ENCODE measurements around the gene LINC00632.
"Not testable (repeated sequence)": the region's sequence is repeated elsewhere in the genome, so short reads cannot be mapped to it uniquely, and the experiment has no call there.

The LINC00632 gene

GRCh38 chrX:140709421-140709846, at the start of gene LINC00632:
Gene LINC00632, plus strand, starts transcription at chrX:140709759.
- TF ChIP-seq JUND (IDR thresholded peaks at IDR 0.05; ENCODE audit: low read depth), result no peak
- in situ Hi-C loops (cut with HindIII; ENCODE audit: low pct_unique_long_range_greater_than_20kb, low sequenced_read_pairs), result no loop called here
- DNase-seq (ENCODE audit: low read depth in 1 of 2, low spot score in 1 of 2), result no peak

- DNase-seq (ENCODE audit: low read depth in 1 of 2, low spot score in 1 of 2), result peak in 1 of 2 experiments; percentile 11
- in situ Hi-C loops (cut with HindIII; ENCODE audit: low pct_unique_long_range_greater_than_20kb, low sequenced_read_pairs), result no loop called here
- no peak for TF ChIP-seq JUND (IDR thresholded peaks at IDR 0.05; ENCODE audit: low read depth)
Observed at GRCh38 chrX:140661643-140662042, 47.9 kb upstream of the LINC00632 start.

- in situ Hi-C loops (cut with HindIII; ENCODE audit: low pct_unique_long_range_greater_than_20kb, low sequenced_read_pairs), result no loop called here
- no peak for TF ChIP-seq JUND (IDR thresholded peaks at IDR 0.05; ENCODE audit: low read depth)
- peak in 1 of 2 experiments; percentile 39 for DNase-seq (ENCODE audit: low read depth in 1 of 2, low spot score in 1 of 2)
Observed at GRCh38 chrX:140664939-140665338, 44.6 kb upstream of the LINC00632 start.

GRCh38 chrX:140672840-140673731, 36.5 kb upstream of the LINC00632 start:
- TF ChIP-seq JUND (IDR thresholded peaks at IDR 0.05; ENCODE audit: low read depth), result no peak
- no peak for DNase-seq (ENCODE audit: low read depth in 1 of 2, low spot score in 1 of 2)
- in situ Hi-C loops (cut with HindIII; ENCODE audit: low pct_unique_long_range_greater_than_20kb, low sequenced_read_pairs), result no loop called here

GRCh38 chrX:140687706-140688105, 21.9 kb upstream of the LINC00632 start:
- no peak for TF ChIP-seq JUND (IDR thresholded peaks at IDR 0.05; ENCODE audit: low read depth)

GRCh38 chrX:140691596-140691995, 18.0 kb upstream of the LINC00632 start:
- DNase-seq (ENCODE audit: low read depth in 1 of 2, low spot score in 1 of 2); in situ Hi-C loops (cut with HindIII; ENCODE audit: low pct_unique_long_range_greater_than_20kb, low sequenced_read_pairs): not testable (repeated sequence)

More at GRCh38 chrX:140687706-140688105, 21.9 kb upstream of the LINC00632 start:
- DNase-seq (ENCODE audit: low read depth in 1 of 2, low spot score in 1 of 2), result no peak
- in situ Hi-C loops (cut with HindIII; ENCODE audit: low pct_unique_long_range_greater_than_20kb, low sequenced_read_pairs), result no loop called here

- DNase-seq (ENCODE audit: low read depth in 1 of 2, low spot score in 1 of 2), result no peak
- in situ Hi-C loops (cut with HindIII; ENCODE audit: low pct_unique_long_range_greater_than_20kb, low sequenced_read_pairs), result no loop called here
- TF ChIP-seq JUND (IDR thresholded peaks at IDR 0.05; ENCODE audit: low read depth), result no peak
Observed at GRCh38 chrX:140697618-140698017, 11.9 kb upstream of the LINC00632 start.

GRCh38 chrX:140701480-140701879, 8.1 kb upstream of the LINC00632 start:
- in situ Hi-C loops (cut with HindIII; ENCODE audit: low pct_unique_long_range_greater_than_20kb, low sequenced_read_pairs), result no loop called here
- no peak for TF ChIP-seq JUND (IDR thresholded peaks at IDR 0.05; ENCODE audit: low read depth)
- DNase-seq (ENCODE audit: low read depth in 1 of 2, low spot score in 1 of 2), result peak in 1 of 2 experiments; percentile 45

- in situ Hi-C loops (cut with HindIII; ENCODE audit: low pct_unique_long_range_greater_than_20kb, low sequenced_read_pairs), result no loop called here
- DNase-seq (ENCODE audit: low read depth in 1 of 2, low spot score in 1 of 2), result no peak
- no peak for TF ChIP-seq JUND (IDR thresholded peaks at IDR 0.05; ENCODE audit: low read depth)
Observed at GRCh38 chrX:140710710-140711109, 1.2 kb downstream of the LINC00632 start.

GRCh38 chrX:140711894-140712293, 2.3 kb downstream of the LINC00632 start:
- in situ Hi-C loops (cut with HindIII; ENCODE audit: low pct_unique_long_range_greater_than_20kb, low sequenced_read_pairs), result no loop called here
- no peak for DNase-seq (ENCODE audit: low read depth in 1 of 2, low spot score in 1 of 2)
- no peak for TF ChIP-seq JUND (IDR thresholded peaks at IDR 0.05; ENCODE audit: low read depth)

- in situ Hi-C loops (cut with HindIII; ENCODE audit: low pct_unique_long_range_greater_than_20kb, low sequenced_read_pairs), result no loop called here
- no peak for TF ChIP-seq JUND (IDR thresholded peaks at IDR 0.05; ENCODE audit: low read depth)
- peak in 1 of 2 experiments; percentile 27 for DNase-seq (ENCODE audit: low read depth in 1 of 2, low spot score in 1 of 2)
Observed at GRCh38 chrX:140712413-140713173, 3.0 kb downstream of the LINC00632 start.

GRCh38 chrX:140713174-140713539, 3.6 kb downstream of the LINC00632 start:
- TF ChIP-seq JUND (IDR thresholded peaks at IDR 0.05; ENCODE audit: low read depth), result no peak
- in situ Hi-C loops (cut with HindIII; ENCODE audit: low pct_unique_long_range_greater_than_20kb, low sequenced_read_pairs), result no loop called here
- DNase-seq (ENCODE audit: low read depth in 1 of 2, low spot score in 1 of 2), result no peak

- DNase-seq (ENCODE audit: low read depth in 1 of 2, low spot score in 1 of 2), result no peak
- TF ChIP-seq JUND (IDR thresholded peaks at IDR 0.05; ENCODE audit: low read depth), result no peak
- in situ Hi-C loops (cut with HindIII; ENCODE audit: low pct_unique_long_range_greater_than_20kb, low sequenced_read_pairs), result no loop called here
Observed at GRCh38 chrX:140715787-140716186, 6.2 kb downstream of the LINC00632 start.

Measured in T47D (cell line).